ENCODE data around the gene TTPAL.

TTPAL gene

DNA sequence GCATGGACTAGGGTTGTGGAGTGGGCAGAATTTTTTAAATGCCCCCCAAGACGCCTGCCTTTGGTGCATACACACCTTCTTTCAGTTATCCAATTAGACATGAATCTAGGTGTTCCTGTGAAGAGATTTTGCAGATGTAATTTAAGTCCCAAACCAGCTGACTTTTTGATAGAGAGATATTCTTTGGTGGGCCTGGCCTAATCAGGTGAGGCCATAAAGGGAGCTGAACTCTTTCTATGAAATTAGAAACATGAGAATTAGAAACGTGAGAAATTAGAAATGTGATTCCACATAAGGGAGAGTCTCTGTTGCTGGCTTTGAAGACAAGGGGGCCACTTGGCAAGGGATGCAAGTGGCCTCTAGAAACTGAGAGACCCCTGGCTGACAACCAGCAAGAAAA is 36.4 kb upstream of the TTPAL start:
- DNase-seq (ENCODE audit: low read depth, low spot score): no peak

DNA sequence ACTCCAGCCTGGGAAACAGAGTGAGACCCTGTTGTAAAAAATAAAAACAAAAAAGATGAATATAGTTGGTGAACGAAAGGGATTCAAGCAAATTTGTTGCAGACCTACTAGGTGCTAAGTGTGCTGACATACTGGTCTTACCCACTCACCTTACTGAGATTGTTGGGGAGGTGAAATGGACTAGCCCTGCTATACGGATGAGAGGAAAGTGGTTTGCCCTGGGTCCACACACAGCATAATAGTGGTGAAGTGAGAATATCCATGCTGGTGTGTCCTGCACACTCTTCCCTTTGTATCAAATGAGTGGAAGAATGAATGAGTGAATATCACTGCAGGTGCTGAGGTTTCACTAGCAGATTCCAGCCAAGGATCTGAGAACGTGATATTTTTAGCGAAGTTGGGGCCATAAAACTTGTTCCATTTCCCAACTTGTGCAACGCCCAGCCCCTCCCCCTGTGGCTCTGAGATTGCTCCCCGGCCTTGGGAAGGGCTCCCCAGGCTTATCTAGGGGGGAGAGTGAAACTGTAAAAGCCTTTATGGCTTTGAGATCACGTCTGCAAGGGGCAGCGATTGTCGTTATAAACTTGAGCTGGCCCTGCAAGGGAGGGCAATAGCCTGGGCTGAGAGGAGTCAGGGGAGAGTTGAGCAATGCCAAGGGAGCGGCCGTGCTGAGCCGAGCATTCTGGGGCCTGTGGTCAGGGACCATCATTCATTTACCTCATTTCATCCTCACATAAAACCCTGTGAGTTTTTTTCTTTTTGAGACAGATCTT is 33.2 kb upstream of the TTPAL start:
- no peak for DNase-seq (ENCODE audit: low read depth, low spot score)

DNA sequence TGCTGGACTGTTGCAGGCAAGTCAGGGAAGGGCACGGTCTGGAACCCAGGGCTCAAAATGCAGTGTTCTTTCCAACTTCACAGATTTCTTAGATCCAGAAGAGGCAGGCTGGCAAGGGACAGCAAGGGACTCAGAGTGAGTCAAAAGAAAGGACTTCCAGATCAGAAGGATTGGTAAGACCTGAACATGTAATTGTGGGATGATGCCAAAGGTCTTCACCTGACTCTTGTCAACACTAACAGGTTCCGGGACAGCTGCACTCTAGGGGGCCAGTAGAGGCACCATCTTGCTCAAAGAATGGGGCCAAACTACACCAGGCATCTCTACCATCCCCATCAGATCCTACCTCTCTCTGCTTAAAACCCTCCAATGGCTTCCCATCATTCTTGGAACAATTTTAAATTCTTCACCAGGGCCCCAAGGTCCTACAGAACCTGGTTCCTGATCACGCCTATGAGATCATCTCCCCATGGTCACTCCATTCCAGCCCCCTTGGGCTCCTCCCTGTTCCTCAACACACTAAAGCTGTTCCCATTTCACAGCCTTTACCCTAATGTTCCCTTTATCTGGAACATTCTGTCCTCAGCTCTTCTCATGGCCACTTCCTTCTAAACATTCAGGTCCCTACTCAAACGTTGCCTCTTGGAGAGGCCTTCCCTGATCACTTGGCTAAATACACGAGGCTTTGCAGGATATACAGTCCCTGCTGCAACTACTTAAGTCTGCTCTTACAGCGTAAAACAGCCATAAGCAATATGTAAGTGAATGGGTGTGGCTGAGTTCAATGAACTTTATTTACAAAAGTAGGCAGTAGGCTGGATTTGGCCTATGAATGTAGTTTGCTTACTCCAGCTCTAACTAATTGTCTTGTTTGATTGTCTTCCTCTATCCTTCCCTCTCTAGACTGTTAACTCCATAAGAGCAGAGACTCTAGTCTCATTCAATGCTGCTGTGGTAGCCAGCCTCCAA is 29.6 kb upstream of the TTPAL start:
- no peak for DNase-seq (ENCODE audit: low read depth, low spot score)

DNA sequence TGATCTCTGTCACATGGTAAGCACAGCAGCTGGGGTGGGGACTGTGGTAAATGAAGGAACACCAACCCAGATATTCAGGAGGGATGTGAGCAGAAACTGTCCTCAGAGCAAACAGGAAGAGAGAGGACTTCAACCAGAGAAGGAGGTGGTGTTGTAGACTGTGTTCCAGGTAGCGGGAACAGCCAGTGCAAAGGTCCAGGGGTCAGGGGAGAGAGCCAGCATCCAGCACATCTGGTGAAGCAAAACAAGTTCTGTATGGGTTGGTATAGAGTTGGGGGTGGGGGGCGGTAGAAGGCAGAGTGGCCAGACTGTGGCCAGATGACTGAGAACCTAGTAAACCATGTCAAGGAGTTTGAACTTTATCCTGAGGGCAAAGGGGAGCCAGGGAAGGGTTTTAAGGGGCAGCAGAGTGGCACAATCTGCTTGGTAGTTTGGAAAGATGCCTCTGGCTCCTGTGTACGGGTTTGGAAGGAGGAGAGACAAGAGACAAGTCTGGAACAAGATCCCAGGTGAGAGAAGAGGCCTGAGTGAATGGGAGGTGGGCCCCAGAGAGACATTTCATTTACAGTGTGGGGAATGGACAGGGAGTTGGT is 27.8 kb upstream of the TTPAL start:
- DNase-seq (ENCODE audit: low read depth, low spot score): no peak

DNA sequence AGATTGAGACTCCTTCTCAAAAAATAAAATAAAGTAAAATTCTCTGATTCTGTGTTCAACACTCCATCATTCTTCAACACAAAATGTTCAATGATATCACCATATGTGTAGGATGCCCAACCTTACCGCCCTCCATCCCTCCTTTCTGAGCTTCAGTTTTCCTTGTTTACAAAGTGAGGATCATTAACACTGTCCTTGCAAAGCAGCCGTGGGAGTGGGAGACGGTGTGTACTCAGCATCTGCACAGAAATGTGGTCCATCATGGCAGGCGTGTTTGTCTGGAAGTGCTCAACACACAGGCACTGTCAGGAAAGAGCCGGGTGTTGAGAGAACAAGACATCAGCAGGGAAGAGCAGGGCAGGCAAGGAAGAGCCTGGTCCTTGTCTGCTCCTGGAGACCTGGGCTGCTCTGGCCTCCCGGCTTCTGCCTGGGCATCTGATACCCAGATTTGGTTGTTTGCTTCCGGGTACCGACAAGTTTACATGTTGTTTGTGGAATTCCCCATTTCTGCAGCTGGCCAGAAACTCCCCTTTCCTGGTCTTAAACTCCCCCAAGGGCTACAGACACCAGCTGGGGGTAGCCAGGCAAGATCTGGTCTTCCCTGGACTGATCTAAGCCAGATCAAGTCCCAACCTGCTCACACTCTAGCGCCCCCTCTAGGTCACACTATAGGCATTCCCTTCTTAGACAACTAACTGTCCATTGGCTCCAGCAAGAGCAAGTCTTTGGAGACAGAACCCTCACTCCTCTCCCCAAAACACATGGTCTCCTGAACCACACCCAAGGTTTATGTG is 26.7 kb upstream of the TTPAL start:
- DNase-seq (ENCODE audit: low read depth, low spot score): no peak

DNA sequence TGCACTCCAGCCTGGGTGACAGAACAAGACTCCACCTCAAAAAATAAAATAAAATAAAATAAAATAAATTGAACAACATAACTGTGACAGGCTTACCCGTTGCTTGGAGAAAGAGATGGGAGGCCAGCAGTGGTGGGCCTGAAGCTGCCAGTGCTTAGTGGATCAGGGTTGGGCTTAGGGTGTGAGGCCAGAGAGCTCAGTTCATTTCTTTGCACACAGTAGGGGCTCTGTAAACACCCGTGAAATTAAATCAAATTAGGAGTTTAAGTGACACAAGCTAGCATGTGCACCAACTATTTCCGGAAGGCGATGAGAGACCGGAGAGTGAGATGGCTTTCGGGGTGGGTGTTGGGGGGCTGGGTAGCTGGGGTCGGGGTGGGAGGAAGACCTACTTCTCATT is 25.8 kb upstream of the TTPAL start:
- DNase-seq (ENCODE audit: low read depth, low spot score): no peak

DNA sequence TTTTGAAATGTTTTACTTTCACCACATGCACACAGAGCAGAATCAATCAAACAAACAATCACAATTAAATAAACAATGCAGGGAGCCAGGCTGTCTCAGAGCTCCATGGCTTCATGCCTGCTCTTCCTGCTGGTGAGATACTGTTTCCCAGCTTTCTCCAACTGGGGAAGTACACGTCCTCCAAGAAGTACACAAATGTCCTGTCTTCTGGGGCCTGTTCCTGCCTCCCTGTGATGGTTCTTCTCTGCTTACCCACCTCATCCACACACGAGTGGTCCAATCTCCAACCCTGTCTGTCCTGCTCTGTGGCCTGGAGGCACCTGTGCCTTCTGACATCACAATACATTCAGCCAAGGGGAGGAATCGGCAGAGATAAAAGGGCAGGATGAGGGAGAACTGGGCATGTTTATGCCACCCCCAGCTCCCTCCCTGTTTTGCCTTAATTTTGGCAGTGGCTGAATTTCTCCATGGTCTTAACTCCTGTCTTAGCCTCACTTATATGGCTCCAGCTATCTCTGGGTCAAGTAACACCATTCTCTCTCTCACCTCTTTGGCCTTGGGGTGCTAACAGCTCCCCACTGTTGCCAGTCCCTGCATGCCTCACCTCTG is 25.3 kb upstream of the TTPAL start:
- DNase-seq (ENCODE audit: low read depth, low spot score): no peak

DNA sequence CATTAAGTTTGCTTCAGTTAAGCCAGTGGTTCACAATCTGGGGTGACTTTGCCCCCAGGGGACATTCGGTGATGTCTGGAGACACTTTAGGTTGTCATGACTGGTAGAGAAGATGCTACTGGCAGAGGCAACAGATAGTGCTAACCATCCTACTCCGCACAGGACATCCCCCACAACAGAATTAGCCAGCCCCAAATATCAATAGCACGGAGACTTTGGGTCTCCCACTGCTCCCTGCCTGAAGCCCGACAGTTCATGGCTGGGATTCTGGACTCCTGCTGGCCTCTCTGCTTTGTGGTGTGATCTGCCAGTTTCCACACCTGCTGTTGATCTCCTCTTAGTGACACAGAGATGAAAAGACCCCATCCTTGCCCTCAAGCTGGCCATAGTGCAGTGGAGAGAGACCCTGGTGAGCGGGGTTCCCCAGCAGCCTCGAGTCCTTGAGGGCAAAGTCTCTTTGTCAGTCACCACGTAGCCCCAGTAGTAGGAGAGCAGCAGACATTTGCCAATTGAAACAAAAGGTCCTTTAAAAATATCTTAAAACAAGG is 24.7 kb upstream of the TTPAL start:
- no peak for DNase-seq (ENCODE audit: low read depth, low spot score)

DNA sequence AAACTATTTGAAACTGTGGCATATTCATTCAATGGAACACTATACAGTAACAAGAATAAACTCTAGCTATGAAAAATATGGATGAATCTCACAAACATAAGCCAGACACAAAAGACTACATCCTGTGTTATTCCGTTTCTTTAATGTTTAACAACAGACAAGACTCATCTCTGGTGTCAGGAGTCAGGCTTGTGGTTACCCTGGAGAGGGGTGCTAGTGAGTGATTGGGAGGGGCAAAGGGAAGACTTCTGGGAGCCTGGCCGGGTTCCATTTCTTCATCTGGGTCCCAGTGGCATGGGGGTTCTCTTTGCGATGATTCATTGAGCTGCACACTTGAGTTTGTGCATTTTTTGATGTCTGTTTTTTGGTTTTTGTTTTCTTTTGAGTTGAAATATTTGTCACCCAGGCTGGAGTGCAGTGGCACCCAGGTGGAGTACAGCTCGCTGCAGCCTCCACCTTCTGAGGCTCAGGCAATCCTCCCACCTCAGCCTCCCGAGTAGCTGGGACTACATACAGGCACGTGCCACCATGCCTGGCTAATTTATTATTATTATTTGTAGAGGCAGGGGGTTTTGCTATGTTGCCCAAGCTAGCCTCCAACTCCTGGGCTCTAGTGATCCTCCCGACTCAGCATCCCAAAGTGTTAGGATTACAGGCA is 21.2 kb upstream of the TTPAL start:
- DNase-seq (ENCODE audit: low read depth, low spot score): no peak

DNA sequence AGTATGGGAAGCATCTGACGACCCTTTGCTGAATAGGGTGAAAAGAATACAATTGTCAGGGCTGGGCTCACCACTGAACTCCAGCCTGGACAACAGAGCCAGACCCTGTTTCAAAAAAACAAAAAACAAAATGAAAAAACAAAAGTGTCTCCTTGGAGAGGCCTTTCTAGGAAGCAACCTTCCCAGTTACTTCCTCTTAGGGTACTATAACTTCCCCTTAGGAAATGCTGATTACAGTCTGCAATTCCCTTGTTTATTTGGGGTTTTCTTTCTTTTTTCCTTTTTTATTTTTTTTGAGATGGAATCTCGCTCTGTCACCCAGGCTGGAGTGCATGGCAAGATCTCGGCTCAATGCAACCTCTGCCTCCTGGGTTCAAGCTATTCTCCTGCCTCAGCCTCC is 20.5 kb upstream of the TTPAL start:
- DNase-seq (ENCODE audit: low read depth, low spot score): no peak

DNA sequence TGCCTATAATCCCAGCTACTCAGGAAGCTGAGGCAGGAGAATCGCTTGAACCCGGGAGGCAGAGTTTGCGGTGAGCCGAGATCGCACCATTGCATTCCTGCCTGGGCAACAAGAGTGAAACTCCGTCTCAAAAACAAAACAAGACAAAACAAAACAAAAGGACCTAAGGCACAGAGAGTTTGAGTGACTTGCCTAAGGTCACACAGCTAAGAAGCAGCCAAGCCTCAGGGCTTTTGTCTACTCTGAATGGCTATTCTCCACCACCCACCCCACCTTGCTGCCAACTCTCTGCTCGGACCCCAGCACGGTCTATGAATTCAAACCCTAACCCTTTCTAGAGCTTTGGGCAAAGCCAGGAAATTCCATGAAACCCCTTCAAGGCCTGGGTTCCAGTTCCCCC is 19.1 kb upstream of the TTPAL start:
- no peak for DNase-seq (ENCODE audit: low read depth, low spot score)

DNA sequence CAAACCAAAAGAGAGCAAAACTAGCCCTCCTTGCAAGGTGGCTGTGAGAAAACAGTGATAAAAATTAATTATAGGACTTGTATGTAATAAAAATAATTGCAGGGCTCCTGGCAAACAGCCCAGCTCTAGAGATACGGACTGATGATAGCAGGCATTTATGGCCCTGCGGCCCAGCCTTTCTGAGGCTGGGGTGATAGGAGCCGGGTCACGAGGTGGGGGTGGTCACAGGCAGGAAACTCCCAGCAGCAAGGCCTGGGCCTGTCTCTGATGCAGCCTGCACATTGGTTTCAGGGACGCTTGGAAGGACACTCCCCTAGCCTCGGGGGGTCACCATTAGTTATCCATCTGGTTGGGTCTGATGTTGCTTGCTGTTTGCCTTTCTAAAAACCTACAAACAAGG is 18.7 kb upstream of the TTPAL start:
- no peak for DNase-seq (ENCODE audit: low read depth, low spot score)

DNA sequence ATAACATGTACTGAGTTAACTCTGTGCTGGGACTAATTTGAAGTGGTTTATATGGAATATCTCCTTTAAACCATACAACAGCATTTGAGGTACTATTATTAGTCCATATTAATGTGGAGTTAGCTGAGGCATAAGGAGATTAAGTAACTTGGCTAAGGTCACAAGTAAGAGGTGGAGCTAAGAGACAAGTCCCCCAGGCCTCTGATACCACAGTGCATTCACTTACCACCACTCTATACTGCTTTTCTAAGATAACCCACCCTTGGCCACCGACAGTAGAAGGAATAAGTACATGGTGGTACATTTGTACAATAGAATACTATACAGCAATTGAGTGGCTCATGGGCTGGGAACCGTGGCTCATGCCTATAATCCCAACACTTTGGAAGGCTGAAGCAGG is 16.4 kb upstream of the TTPAL start:
- DNase-seq (ENCODE audit: low read depth, low spot score): no peak

DNA sequence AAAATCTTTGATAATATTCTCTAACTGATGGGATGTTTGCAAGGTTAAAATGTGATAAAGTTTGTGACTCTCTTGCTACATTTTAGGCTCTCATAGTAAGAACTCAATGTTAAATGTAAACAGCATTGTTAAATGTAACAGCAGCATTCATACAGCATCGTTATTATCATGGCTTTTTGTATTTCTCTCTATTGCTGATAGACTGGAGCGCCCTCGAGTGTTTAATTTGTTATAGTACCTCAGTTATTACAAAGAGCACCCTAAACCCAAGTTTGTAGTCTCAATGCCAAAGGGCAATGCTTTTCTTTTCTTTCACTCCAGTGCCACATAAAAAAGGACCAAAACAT is 14.9 kb upstream of the TTPAL start:
- no peak for DNase-seq (ENCODE audit: low read depth, low spot score)

DNA sequence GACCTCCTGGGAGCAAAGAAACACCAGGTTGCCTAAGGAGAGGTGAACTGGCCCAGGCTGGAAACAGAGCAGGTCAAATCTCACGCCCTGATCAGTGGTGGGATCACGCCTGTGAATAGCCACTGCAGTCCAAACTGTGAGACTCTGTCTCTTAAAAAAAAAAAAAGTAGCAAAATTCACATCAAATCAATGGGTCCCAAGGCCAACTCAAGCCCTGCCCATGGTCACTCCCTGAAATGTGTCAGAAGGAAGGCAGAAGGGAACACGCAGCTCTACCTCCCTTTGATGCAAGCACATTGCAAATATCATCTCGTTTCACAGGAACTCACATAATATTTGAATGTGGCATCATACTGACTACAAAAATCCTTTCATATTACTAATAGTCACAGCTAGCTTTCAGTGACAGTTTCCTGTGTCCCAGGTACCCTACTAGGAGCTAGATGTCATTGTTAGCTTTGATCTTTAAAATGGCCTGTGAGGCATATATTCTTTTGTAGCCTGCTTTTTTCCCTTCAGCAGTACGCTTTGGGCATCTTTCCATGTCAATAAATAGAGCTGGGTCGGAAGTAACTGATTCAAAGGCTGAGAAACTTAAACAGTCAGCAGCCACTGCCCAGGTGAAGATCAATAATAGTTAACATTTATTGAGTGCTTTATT is 14.4 kb upstream of the TTPAL start:
- DNase-seq (ENCODE audit: low read depth, low spot score): no peak

DNA sequence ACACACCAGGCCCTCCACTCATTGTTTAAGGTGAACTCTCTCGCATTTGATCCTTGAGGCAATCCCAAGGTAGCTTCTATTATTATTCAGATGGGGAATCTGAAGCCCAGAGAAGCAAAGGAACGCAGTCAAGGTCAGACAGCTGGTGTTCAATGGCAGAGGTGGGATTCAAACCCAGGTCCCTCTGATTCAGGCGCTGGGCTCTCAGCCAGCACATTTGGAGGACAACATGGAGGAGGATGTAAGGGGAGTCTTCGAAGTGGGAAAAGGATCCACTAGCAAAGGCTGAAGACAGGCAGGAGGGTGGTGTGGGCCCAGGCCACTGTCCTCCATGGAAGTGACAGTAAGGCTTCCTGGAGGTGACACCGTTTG is 13.9 kb upstream of the TTPAL start:
- no peak for DNase-seq (ENCODE audit: low read depth, low spot score)

DNA sequence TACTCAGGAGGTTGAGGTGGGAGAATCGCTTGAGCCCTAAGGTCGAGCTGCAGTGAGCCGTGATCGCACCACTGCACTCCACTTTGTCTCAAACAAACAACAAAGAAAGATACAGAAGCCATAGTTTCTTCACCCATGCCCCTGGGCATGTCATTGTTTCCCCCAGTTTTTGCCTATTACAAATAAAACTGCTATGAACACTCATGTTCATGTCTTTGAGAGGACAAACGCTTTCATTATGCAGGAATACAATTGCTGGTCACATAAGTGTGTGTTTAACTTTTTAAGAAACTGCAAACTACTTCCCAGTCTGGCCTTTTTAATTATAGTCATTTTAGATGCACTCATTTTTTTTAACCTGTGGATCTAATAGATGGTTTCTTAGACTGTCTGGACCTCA is 12.2 kb upstream of the TTPAL start:
- DNase-seq (ENCODE audit: low read depth, low spot score): no peak

DNA sequence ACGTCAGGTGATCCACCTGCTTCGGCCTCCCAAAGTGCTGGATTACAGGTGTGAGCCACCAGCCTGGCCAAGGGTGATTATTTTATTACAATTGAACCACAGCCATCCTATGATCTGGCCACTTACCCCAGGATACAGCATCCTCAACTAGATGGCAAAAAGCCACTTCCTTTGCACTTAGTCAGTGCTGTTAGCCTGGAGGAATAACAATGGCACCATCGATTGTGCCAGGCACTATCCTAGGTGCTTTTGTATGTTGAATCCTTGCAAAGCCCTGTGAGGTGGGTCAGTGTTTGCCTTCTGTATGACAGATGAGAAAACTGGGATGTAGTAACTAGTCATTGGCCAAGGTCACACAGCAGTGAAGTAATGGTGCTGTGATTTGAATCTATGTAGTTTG is 11.2 kb upstream of the TTPAL start:
- DNase-seq (ENCODE audit: low read depth, low spot score): no peak

DNA sequence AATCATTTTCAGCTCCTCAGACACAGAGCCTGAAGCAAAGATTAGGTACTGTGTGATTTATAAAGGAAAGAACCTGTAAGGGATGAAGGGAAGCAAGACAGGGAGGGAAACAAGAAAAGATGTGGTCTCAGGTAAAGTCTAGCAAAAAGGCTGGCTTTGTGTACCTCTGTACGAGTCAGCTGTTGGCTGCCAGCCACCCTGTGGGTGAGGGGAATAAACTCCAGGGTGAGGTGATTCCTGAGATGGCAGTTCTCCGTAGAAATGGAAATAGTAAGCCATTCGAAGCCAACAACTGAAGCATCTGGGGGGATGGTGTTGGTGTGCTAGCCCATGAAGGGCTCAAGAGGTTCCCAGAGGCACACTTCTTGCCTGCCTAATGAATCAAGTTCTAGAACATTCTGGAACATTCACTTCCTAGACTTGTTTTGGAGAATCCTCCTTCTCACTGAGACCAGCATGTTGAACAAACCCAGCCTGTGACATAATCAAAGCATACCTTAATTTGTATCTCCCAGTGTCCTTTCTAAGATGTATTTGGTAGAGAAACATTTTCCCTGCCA is 10.6 kb upstream of the TTPAL start:
- DNase-seq (ENCODE audit: low read depth, low spot score): no peak

Measured in activated CD4-positive, CD25-positive, alpha-beta regulatory T cell treated with anti-CD3 and anti-CD28 coated beads, Interleukin-2, amount 50 U/mL, for 16 hours (primary cell).